NCI-H146 treated with DMSO at 0.1 percent for 48 hours (cell line): ENCODE measurements around the gene MBLAC1.
A peak's percentile ranks its signal among the peaks of the same experiment; 100 is the strongest.

Experiments used
- DNase-seq: peaks from one replicate; lab custom pipeline; 2025; ENCODE audit not compliant: unreplicated experiment; lab: John Stamatoyannopoulos, UW

The MBLAC1 gene

DNA sequence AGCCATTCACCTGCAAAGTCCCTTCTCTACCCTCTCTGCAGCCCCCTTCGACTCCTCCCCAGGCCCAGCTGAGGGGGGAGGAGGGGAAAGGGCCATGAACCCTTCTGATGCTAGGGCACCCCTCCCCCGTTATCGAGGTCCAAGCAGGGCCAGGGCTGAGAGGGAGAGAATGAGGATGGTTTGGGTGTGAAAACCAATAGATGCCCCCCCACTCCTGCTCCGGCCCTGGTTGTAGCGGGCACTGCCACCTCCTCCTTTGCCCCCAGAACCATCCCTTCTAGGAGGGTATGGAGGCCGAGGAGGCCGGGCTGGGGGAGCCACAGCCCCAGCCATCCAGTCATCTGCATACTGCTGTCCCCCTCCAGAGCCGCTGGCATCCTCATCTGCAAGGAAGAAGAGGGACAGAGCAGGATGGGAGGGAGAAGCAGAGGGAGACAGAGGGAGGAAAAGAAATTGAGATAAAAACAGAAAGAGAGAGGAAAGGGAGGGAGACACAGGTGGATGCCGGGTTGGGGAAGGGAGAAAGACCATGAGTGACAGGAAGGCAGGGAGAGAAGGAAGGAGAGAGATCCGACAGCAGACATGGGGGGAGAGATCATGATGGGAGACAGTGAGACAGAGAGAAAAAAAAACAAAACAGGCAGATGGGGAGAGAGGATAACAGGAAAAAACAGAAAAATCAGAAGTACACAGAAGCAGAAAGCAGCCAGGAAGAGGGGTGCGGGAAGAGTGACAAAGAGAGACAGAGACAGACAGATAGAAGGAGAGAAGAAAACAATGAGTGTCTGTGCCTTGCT, 43.5 kb downstream of the MBLAC1 start:
- DNase-seq, result no peak

- no peak for DNase-seq
Observed at GRCh38 chr7:100171087-100171681, 44.4 kb downstream of the MBLAC1 start.

GRCh38 chr7:100171840-100172239, 45.1 kb downstream of the MBLAC1 start:
- DNase-seq, result no peak

GRCh38 chr7:100173806-100174495, 47.2 kb downstream of the MBLAC1 start:
- no peak for DNase-seq

- no peak for DNase-seq
Observed at GRCh38 chr7:100174582-100174981, 47.8 kb downstream of the MBLAC1 start.

DNA sequence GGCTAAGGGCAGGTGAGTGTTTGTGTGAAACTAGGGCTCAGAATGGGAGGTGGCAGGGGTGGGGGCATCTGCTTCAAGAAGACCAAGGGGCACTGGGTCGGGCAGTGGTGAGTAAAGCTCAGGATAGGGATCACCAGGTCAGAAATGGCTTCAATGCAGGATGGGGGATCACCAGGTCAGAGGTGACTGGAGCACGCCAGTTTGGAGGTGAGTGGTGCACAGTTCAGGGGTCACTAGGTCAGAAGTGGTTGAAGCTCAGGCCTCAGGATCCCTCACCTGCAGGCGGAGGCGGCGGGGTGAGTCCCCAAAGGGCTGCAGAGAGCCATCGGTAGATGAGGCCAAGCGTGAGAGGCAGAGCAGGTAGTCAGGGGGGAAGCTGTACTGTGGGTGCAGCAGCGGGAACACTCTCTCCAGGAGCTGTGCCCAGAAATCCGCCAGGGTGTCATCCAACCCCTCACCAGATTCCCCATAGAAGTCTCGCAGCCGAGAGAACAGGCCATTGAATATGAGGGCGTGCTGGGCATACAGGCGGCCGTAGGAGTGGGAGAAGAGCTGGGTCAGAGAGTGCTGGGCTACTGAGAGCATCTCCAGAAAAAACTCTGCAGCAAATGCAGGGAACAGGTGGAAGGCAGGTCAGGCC, 48.6 kb downstream of the MBLAC1 start:
- DNase-seq, result no peak

DNA sequence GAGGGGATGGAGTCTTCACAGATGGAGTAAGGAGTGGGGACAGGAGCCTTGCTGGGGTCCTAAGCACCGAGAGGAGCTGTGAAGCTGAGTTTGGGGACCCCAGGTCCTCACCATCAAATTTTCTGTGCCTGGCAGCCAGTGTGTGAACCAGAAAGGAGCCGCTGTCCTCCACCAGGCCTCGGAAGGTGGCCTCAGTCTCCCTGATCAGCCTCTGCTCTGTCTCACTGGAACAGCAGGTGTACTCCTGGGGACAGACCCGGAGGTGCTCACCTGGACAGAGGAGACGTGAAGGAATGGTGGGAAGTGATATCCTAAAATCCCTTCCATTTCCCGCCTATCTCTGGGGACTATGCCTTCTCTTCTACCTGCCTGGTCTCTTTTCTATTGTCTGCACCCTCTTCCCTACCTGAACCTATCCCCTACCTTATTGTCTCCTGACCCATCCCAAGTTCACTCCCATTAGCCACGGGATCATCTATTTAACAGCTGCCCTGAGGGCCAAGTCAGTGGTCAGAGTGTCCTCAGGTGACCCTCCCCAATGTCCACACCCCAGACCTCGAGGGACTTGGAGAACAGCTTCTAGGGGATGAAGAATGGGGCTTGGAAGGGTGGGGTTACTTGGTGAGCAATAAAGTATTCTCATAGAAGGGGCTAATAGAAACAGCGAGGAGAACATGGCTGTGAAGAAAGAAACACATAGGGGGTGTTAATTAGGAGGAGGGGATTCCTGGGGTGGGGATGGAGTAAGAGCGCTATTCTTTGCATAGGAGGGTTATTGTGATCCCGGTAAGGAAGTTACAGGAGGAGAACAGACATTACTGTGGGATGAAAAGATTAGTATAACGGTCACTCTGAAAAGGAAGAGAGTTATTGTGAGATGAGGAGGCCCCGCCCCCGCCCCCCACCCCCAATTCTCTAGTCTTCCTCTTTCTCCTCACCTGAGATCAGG, 49.6 kb downstream of the MBLAC1 start:
- no peak for DNase-seq

DNA sequence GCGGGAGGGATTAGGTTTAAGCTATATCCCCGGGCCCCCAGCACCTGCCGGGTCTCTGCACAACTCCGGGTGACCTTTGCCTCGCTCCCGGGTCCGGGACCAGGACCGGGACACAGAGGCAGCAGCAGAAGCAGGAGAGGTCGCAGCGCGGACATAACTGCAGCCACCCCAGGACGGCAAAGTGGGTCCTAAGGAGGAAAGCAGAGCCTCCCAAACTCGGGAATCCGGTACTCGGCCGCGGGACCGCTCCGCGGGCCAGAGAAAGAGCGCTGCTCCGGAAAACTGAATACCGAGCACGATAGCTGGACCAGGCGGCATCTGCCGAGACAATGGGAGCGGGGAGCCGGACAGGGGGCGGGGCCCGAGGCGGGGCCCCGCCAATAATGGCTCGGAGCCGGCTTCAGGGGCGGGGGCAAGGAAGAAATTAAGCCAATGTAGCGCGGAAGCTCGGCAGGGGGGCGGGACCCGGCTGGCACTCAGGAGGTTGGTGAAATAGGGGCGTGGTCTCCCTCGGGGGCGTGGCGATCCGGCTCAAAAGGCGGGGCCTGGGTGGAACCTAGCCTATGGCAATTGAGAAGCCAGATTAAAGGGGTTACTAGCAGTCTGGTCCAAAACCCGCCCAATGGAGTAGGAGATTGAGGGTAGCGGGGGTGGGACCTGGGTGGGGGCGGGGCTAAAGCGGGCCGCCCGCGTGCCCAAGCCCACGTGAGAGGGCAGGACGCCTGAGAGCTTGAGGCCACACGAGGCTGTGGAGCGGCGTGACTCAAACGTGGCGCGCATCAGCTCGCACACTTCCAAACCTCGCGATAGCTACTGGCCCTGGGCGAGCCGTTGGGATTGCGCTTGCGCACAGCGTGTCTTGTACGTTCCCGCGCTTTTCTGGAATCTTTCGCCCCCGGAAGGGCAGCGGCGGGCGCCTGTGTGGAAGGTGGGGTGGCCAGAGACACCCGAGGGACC, 50.6 kb downstream of the MBLAC1 start, which contains the start of the genes GPC2 and STAG3:
Gene GPC2 (minus strand): TSS at position 337 of the 957 bp plus-strand sequence. CDS start 182 bp downstream, at position 155.
Gene STAG3 (plus strand): TSS at position 874 of the 957 bp plus-strand sequence. CDS start 2,639 bp downstream, outside the sequence.
- DNase-seq, result peak; percentile 91
